Panc1 (cell line): ENCODE measurements around the gene ELMO2. TPM values are rescaled to one million over a fixed set of nuclear protein-coding genes. Genes with fewer than 3 reads are reported as not detected.

Experiments
- ATAC-seq: fragments of 200-7000 bp; cut with Tn5 transposase; 2 replicates; pipeline ENCODE4 v1.9.1; 2020; ENCODE audit warnings: mild to moderate bottlenecking, moderate library complexity
- BruUV-seq: library from RNA; stranded (reverse); fragments of 400-500 nt; replicated peaks from 2 replicates; lab custom pipeline; 2021; lab: Mats Ljungman, UMichigan
- CTCF ChIA-PET: fragments of 300-600 bp; sonication (Branson Sonifier 250); formaldehyde crosslinking; loops from one replicate; lab custom pipeline; 2022; ENCODE audit warnings: antibody characterized with exemption; lab: Charles Lee
- POLR2A ChIA-PET: fragments of 300-600 bp; sonication (Branson Sonifier 250); formaldehyde crosslinking; loops from one replicate; lab custom pipeline; 2022; ENCODE audit warnings: antibody characterized with exemption; lab: Charles Lee
- DNase-seq: peaks from one replicate; pipeline ENCODE4 v3.0.0-alpha.2; 2010; ENCODE audit warnings: low read depth, low spot score
- H3K27ac ChIP-seq: 2 replicates; pipeline ENCODE4 v1.5.1; 2011; ENCODE audit warnings: mild to moderate bottlenecking, low read length, inconsistent platforms
- H3K27me3 ChIP-seq: fragments of 200-500 bp; sonication (Bioruptor generic); 2 replicates; pipeline ENCODE4 v1.6.0; 2014; ENCODE audit warnings: low read length, inconsistent platforms; ENCODE audit not compliant: control insufficient read depth, insufficient read depth
- H3K36me3 ChIP-seq: fragments of 200-500 bp; sonication (Bioruptor generic); 2 replicates; pipeline ENCODE4 v1.5.1; 2014; ENCODE audit warnings: inconsistent platforms, mild to moderate bottlenecking, low read length, moderate library complexity; ENCODE audit not compliant: control insufficient read depth, insufficient read depth
- H3K4me1 ChIP-seq: 2 replicates; pipeline ENCODE4 v1.5.1; 2011; ENCODE audit warnings: inconsistent platforms, mild to moderate bottlenecking, low read length, moderate library complexity; ENCODE audit not compliant: control insufficient read depth, insufficient read depth
- H3K4me3 ChIP-seq, 2 experiments: 2 replicates each; pipeline ENCODE4 v1.5.1; 2011 to 2012; ENCODE audit warnings: low read depth in 2 of 2, low read length in 2 of 2, mild to moderate bottlenecking in 2 of 2, inconsistent platforms in 1 of 2, moderate library complexity in 1 of 2
- H3K9me3 ChIP-seq: fragments of 200-500 bp; sonication (Bioruptor generic); 2 replicates; pipeline ENCODE4 v1.5.1; 2014; ENCODE audit warnings: low read depth, mild to moderate bottlenecking, inconsistent platforms, low read length, moderate library complexity; ENCODE audit not compliant: control insufficient read depth, insufficient read depth
- POLR2AphosphoS5 ChIP-seq: IDR thresholded peaks from 2 replicates; pipeline ENCODE4 v1.6.1; 2012; ENCODE audit warnings: mild to moderate bottlenecking, low read depth, low read length, moderate library complexity
- SIN3A ChIP-seq: IDR thresholded peaks from 2 replicates; pipeline ENCODE4 v1.6.1; 2012; ENCODE audit warnings: low read depth, mild to moderate bottlenecking, low read length, moderate library complexity, borderline replicate concordance; ENCODE audit not compliant: insufficient read depth
- TCF7L2 ChIP-seq: IDR thresholded peaks from 2 replicates; pipeline ENCODE4 v1.6.1; 2011; ENCODE audit warnings: mild to moderate bottlenecking, low read depth, low read length, inconsistent platforms
- in situ Hi-C: cut with HindIII; loops from 2 replicates; pipeline ENCODE4 v1.10.0; 2016; ENCODE audit warnings: low sequenced_read_pairs, low pct_unique_long_range_greater_than_20kb
- intact Hi-C: fragments of 100-400 bp; cut with micrococcal nuclease; formaldehyde crosslinking; loops from one replicate; pipeline ENCODE4 v1.10.0; 2022; ENCODE audit not compliant: unreplicated experiment
- total RNA-seq: library from RNA; stranded (reverse); gene quantifications from one replicate; pipeline ENCODE4 v1.2.1, GENCODE V29; 2021; ENCODE audit not compliant: unreplicated experiment
- TF ChIP-seq, protein P1 (sequence below): fragments of 450-650 bp; IDR thresholded peaks from 2 replicates; pipeline ENCODE4 v1.5.1; 2017; ENCODE audit warnings: mild to moderate bottlenecking
- TF ChIP-seq, protein P2 (sequence below), 2 experiments: IDR thresholded peaks; 2 replicates each; pipeline ENCODE4 v1.6.1; 2011 to 2012; ENCODE audit warnings: low read depth in 2 of 2, control low read depth in 1 of 2, low read length in 1 of 2, mild to moderate bottlenecking in 1 of 2, moderate library complexity in 1 of 2; ENCODE audit not compliant: insufficient read depth in 1 of 2

Gene ELMO2
- total RNA-seq, 1 experiment from 2014 or later = 40.4 TPM

DNA sequence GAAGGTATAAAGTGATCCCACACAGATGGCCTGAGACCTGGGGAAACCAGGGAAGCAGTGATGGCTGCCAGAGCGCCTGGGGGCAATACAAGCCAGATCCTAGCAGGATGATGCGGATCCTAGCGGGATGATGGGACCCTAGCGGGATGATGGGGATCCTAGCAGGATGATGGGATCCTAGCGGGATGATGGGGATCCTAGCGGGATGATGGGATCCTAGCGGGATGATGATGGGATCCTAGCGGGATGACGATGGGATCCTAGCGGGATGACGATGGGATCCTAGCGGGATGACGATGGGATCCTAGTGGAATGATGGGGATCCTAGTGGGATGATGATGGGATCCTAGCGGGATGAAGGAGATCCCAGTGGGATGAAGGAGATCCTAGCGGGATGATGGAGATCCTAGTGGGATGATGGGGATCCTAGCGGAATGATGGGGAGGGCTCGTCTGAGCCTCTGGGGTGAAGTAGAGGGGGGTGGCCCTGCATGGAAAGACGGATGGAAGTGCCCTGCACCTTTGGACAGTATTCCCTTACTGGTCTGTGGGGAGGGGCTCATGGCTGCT is 54.0 kb downstream of the ELMO2 start:
- Histone ChIP-seq H3K27ac (no peak overlapping the region), H3K9me3 (no peaks in the 10 kb centered on the region), H3K4me1 (no peaks in the 10 kb centered on the region; the same call in 1 of the 2 replicates), H3K36me3 (no peaks in the 10 kb centered on the region), H3K4me3 (no peak overlapping the region), H3K27me3 (no peaks in the 10 kb centered on the region)
- POLR2A ChIA-PET = no interaction called here
- DNase-seq (no peak), ATAC-seq (no peak)
- intact Hi-C loops = no loop called here
- in situ Hi-C loops = no loop called here
- CTCF ChIA-PET = no interaction called here
- no TSS peak for BruUV-seq
- TF ChIP-seq POLR2AphosphoS5 = no peak
- TF ChIP-seq, protein P1, sequence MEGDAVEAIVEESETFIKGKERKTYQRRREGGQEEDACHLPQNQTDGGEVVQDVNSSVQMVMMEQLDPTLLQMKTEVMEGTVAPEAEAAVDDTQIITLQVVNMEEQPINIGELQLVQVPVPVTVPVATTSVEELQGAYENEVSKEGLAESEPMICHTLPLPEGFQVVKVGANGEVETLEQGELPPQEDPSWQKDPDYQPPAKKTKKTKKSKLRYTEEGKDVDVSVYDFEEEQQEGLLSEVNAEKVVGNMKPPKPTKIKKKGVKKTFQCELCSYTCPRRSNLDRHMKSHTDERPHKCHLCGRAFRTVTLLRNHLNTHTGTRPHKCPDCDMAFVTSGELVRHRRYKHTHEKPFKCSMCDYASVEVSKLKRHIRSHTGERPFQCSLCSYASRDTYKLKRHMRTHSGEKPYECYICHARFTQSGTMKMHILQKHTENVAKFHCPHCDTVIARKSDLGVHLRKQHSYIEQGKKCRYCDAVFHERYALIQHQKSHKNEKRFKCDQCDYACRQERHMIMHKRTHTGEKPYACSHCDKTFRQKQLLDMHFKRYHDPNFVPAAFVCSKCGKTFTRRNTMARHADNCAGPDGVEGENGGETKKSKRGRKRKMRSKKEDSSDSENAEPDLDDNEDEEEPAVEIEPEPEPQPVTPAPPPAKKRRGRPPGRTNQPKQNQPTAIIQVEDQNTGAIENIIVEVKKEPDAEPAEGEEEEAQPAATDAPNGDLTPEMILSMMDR = no peak
- TF ChIP-seq, protein P2, sequence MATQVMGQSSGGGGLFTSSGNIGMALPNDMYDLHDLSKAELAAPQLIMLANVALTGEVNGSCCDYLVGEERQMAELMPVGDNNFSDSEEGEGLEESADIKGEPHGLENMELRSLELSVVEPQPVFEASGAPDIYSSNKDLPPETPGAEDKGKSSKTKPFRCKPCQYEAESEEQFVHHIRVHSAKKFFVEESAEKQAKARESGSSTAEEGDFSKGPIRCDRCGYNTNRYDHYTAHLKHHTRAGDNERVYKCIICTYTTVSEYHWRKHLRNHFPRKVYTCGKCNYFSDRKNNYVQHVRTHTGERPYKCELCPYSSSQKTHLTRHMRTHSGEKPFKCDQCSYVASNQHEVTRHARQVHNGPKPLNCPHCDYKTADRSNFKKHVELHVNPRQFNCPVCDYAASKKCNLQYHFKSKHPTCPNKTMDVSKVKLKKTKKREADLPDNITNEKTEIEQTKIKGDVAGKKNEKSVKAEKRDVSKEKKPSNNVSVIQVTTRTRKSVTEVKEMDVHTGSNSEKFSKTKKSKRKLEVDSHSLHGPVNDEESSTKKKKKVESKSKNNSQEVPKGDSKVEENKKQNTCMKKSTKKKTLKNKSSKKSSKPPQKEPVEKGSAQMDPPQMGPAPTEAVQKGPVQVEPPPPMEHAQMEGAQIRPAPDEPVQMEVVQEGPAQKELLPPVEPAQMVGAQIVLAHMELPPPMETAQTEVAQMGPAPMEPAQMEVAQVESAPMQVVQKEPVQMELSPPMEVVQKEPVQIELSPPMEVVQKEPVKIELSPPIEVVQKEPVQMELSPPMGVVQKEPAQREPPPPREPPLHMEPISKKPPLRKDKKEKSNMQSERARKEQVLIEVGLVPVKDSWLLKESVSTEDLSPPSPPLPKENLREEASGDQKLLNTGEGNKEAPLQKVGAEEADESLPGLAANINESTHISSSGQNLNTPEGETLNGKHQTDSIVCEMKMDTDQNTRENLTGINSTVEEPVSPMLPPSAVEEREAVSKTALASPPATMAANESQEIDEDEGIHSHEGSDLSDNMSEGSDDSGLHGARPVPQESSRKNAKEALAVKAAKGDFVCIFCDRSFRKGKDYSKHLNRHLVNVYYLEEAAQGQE (IDR thresholded peaks at IDR 0.05; ENCODE audit: insufficient read depth in 1 of 2, low read depth in 2 of 2, low read length in 1 of 2) = no peak
- TF ChIP-seq SIN3A = no peak
- no peak for TF ChIP-seq TCF7L2

DNA sequence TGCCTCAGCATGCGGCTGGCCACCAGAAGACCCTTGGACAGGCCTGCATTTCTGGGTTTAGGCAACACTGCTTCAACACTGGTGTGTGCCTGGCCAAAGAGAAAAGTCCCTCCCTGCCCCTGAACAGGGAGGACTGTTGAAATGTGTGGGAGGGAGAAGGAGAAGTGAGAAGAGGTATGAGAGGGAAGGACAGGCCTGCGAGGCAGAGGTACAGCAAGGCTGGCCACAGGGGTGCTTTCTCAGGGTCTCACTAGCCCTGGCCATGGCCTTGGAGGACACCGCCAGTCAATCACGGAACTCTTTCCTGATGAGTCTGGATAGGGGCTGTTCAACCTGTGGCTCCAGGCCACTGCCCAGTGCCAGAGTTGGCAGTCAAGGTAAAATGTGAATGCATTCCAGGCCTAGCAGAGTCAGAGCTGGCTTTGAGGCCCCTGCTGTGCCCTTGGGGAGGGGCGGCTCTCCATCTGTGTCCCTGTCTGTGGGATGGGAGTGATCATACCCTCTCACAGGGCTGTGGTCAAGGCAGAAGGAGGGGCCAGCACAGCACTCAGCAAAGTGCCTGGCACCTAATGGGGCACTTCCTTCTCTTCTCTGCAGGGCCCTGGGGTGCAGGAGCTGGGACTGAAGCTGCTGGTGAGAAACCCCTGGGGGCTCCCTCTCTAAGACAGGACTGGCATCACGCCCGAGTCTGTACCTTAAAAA is 54.9 kb downstream of the ELMO2 start:
- Histone ChIP-seq H3K36me3 (no peaks in the 10 kb centered on the region), H3K4me3 (no peak overlapping the region), H3K4me1 (no peaks in the 10 kb centered on the region; the same call in 1 of the 2 replicates), H3K27me3 (no peaks in the 10 kb centered on the region), H3K9me3 (no peaks in the 10 kb centered on the region), H3K27ac (no peak overlapping the region)
- intact Hi-C loops = no loop called here
- CTCF ChIA-PET = no interaction called here
- BruUV-seq = no TSS peak
- POLR2A ChIA-PET = no interaction called here
- TF ChIP-seq, protein P1 = no peak
- TF ChIP-seq SIN3A (no peak), TCF7L2 (no peak), POLR2AphosphoS5 (no peak)
- TF ChIP-seq, protein P2 (IDR thresholded peaks at IDR 0.05; ENCODE audit: insufficient read depth in 1 of 2, low read depth in 2 of 2, low read length in 1 of 2) = no peak
- DNase-seq (no peak), ATAC-seq (no peak)
- in situ Hi-C loops = no loop called here
